Measurements from ENCODE around the gene SSTR5.

SSTR5 gene

DNA sequence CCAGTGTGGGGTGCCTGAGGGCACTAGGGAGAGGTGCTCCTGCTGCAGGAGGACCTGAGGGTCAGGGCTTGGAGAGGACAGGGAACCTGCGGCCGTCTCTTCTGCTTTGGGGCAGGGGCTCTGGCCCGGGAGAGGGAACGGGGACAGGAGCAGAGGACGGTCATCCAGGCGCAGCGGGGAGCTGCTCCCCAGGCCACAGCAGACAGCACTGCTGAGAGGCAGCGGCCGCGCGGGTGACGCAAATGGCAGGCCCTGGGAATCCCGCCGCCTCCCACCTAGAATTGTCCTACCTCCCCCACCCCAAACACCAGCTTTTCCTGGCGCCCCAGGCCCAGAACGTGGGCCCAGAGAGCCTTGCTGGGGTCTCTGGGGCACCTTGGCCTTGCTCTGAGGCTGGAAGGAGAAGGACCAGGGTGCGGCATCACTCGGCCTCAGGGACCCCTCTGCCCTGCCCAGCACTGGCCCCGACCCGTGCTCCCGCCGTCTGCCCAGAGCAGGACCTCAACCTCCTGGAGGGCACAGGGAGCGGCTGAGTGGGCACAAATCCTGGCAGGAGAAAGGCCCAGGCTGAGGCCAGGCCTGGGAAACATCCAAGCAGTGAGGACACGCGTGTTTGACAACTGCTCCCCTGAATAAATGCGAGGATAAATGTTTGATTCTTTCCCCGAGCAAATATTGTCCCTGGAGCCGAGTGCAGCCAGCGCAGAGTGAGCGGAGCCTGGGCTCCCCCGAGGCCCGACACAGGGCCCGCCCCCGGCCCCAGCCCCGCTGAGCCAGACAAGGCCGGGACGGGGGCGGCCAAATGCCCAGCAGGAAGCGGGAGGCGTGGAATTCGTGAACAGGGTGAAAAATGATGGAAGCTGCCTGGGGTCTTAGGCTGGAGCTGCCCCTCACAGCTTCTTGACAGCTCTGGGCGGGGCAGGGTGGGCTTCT, 8.5 kb downstream of the SSTR5 start:
- H3K4me1 ChIP-seq, result no peaks in the 10 kb centered on the region
- no peaks in the 10 kb centered on the region for H3K27me3 ChIP-seq (ENCODE audit: control insufficient read depth, insufficient read depth, low read length)
- no peaks in the 10 kb centered on the region for H3K79me2 ChIP-seq
- H3K27ac ChIP-seq, result no peak overlapping the region
- TF ChIP-seq, protein P1, sequence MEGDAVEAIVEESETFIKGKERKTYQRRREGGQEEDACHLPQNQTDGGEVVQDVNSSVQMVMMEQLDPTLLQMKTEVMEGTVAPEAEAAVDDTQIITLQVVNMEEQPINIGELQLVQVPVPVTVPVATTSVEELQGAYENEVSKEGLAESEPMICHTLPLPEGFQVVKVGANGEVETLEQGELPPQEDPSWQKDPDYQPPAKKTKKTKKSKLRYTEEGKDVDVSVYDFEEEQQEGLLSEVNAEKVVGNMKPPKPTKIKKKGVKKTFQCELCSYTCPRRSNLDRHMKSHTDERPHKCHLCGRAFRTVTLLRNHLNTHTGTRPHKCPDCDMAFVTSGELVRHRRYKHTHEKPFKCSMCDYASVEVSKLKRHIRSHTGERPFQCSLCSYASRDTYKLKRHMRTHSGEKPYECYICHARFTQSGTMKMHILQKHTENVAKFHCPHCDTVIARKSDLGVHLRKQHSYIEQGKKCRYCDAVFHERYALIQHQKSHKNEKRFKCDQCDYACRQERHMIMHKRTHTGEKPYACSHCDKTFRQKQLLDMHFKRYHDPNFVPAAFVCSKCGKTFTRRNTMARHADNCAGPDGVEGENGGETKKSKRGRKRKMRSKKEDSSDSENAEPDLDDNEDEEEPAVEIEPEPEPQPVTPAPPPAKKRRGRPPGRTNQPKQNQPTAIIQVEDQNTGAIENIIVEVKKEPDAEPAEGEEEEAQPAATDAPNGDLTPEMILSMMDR (IDR thresholded peaks at IDR 0.05), result no peak
- no peak overlapping the region for H2AFZ ChIP-seq
- no peak overlapping the region for H3K4me2 ChIP-seq (ENCODE audit: low read length)
- no peaks in the 10 kb centered on the region for H3K9me3 ChIP-seq (ENCODE audit: control insufficient read depth, low read length)
- no peak overlapping the region for H3K4me3 ChIP-seq (ENCODE audit: low read depth, low read length)
- no peaks in the 10 kb centered on the region for H3K36me3 ChIP-seq (ENCODE audit: control insufficient read depth, insufficient read depth, low read length)
- H3K9ac ChIP-seq, result no peak overlapping the region

- TF ChIP-seq, protein P1 (IDR thresholded peaks at IDR 0.05), result no peak
- H3K9me3 ChIP-seq (ENCODE audit: control insufficient read depth, low read length), result no peaks in the 10 kb centered on the region
- H3K27me3 ChIP-seq (ENCODE audit: control insufficient read depth, insufficient read depth, low read length), result no peaks in the 10 kb centered on the region
- H3K4me2 ChIP-seq (ENCODE audit: low read length), result no peak overlapping the region
- no peak overlapping the region for H2AFZ ChIP-seq
- H3K79me2 ChIP-seq, result no peaks in the 10 kb centered on the region
- no peak overlapping the region for H3K4me3 ChIP-seq (ENCODE audit: low read depth, low read length)
- H3K27ac ChIP-seq, result no peak overlapping the region
- H3K9ac ChIP-seq, result no peak overlapping the region
- H3K4me1 ChIP-seq, result no peaks in the 10 kb centered on the region
- no peaks in the 10 kb centered on the region for H3K36me3 ChIP-seq (ENCODE audit: control insufficient read depth, insufficient read depth, low read length)
Measured at GRCh38 chr16:1081734-1082265, 9.3 kb downstream of the SSTR5 start.

GRCh38 chr16:1082266-1082951, 9.9 kb downstream of the SSTR5 start:
- H3K27me3 ChIP-seq (ENCODE audit: control insufficient read depth, insufficient read depth, low read length), result no peaks in the 10 kb centered on the region

DNA sequence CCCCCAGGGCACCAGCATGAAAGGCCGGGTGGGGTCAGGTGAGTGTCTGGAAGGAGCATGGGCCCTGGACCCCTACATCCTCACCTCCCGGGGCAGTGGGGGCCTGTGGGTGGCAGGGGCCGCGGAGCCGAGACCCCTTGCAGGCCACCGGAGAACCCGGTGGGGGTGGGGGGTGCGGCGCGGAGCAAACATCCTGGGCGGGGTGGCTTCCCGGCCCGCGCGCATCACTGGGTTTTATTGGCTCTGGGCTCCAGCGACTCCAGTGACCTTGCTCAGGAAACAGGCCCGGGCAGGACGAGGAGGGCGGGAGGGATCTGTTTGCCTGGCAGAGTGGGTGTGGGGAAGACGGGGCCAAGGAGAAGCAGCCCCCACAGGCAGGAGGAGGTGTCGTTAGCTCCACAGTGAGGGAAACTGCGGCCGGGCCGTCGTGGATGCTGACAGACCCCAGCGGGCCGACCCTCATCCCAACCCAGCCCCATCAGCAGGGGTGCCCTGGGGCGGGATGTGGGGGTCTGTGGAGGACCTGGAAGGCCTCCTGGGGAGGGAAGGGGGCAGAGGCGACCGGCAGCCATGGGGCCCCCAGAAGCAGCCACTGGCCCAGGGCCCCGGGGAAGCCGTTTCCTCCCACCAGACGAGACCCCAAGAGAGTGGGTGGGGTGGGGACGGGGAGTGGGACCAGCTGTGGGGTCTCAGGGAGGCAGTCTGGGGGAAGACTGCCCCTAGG, 10.6 kb downstream of the SSTR5 start:
- H3K27ac ChIP-seq, result no peak overlapping the region
- H3K9me3 ChIP-seq (ENCODE audit: control insufficient read depth, low read length), result no peaks in the 10 kb centered on the region
- no peak overlapping the region for H3K4me3 ChIP-seq (ENCODE audit: low read depth, low read length)
- TF ChIP-seq, protein P1 (IDR thresholded peaks at IDR 0.05), result no peak
- H3K4me1 ChIP-seq, result no peaks in the 10 kb centered on the region
- no peak overlapping the region for H3K4me2 ChIP-seq (ENCODE audit: low read length)
- no peak overlapping the region for H2AFZ ChIP-seq
- H3K36me3 ChIP-seq (ENCODE audit: control insufficient read depth, insufficient read depth, low read length), result no peaks in the 10 kb centered on the region
- H3K79me2 ChIP-seq, result no peaks in the 10 kb centered on the region
- no peaks in the 10 kb centered on the region for H3K27me3 ChIP-seq (ENCODE audit: control insufficient read depth, insufficient read depth, low read length)
- no peak overlapping the region for H3K9ac ChIP-seq

More at GRCh38 chr16:1082266-1082951, 9.9 kb downstream of the SSTR5 start:
- no peaks in the 10 kb centered on the region for H3K4me1 ChIP-seq
- no peaks in the 10 kb centered on the region for H3K36me3 ChIP-seq (ENCODE audit: control insufficient read depth, insufficient read depth, low read length)
- TF ChIP-seq, protein P1 (IDR thresholded peaks at IDR 0.05), result no peak
- no peak overlapping the region for H3K4me3 ChIP-seq (ENCODE audit: low read depth, low read length)
- no peaks in the 10 kb centered on the region for H3K79me2 ChIP-seq
- H3K27ac ChIP-seq, result no peak overlapping the region
- H3K9ac ChIP-seq, result no peak overlapping the region
- H3K4me2 ChIP-seq (ENCODE audit: low read length), result no peak overlapping the region
- no peak overlapping the region for H2AFZ ChIP-seq
- no peaks in the 10 kb centered on the region for H3K9me3 ChIP-seq (ENCODE audit: control insufficient read depth, low read length)

All from parathyroid adenoma (tissue), 2 donors.